ENCODE results near the gene ZNF385D.

Gene ZNF385D

DNA sequence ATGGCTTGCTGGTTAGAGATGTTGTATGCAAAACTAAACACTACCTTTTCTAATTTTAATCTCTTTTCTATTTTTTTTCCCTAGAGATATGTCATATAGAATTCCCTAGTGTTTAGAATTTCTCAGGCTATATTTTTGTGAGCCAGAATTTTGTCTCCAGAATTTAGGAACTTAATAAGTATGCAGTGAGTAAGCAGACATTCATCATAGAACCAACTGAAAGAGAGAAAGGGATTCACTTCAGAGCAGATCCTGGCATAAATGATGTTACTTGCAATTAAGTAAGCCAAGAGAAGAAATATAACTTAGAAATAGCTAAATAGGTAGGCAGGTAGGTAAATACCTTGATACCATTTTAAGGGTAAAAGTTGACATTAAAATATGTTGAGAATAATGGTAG, 288.9 kb downstream of the ZNF385D start:
- H3K4me3 ChIP-seq (ENCODE audit: low read depth in 1 of 2, low read length in 2 of 2) = no peak overlapping the region
- no peak overlapping the region for H3K9ac ChIP-seq (ENCODE audit: low read length)
- no peaks in the 10 kb centered on the region for H3K36me3 ChIP-seq (ENCODE audit: insufficient read depth, low read length)
- no peaks in the 10 kb centered on the region for H3K9me3 ChIP-seq (ENCODE audit: low read length)
- H3K27me3 ChIP-seq (ENCODE audit: control insufficient read depth in 1 of 2, insufficient read depth in 2 of 2, low read length in 2 of 2) = no peaks in the 10 kb centered on the region
- peaks cover 17% of the 10 kb centered on the region for H3K4me1 ChIP-seq (ENCODE audit: insufficient read depth, low read length)
- no peak overlapping the region for H3K27ac ChIP-seq (ENCODE audit: low read depth, low read length)

DNA sequence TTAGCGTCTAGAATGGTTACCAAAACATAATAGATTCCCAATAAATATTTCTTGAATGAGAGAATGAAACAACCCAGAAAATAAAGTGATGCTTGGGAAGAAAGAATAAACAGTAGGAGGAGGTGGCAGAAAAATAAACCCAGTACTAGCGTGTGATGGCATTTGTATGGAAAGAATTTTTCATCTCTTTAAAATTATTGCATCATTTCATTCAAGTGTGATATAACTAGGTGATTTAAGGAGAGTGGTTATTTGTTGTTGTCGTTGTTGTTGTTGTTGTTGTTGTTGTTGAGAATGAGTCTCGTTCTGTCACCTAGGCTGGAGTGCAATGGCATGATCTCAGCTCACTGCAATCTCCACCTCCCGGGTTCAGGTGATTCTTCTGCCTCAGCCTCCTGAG, 293.9 kb downstream of the ZNF385D start:
- Histone ChIP-seq H3K27ac (ENCODE audit: low read depth, low read length) (no peak overlapping the region), H3K27me3 (ENCODE audit: control insufficient read depth in 1 of 2, insufficient read depth in 2 of 2, low read length in 2 of 2) (no peaks in the 10 kb centered on the region), H3K4me3 (ENCODE audit: low read depth in 1 of 2, low read length in 2 of 2) (no peak overlapping the region), H3K4me1 (ENCODE audit: insufficient read depth, low read length) (no peaks in the 10 kb centered on the region), H3K36me3 (ENCODE audit: insufficient read depth, low read length) (no peaks in the 10 kb centered on the region), H3K9ac (ENCODE audit: low read length) (no peak overlapping the region), H3K9me3 (ENCODE audit: low read length) (no peaks in the 10 kb centered on the region)

GRCh38 chr3:21449738-21450137, 301.3 kb downstream of the ZNF385D start:
- no peak overlapping the region for H3K27ac ChIP-seq (ENCODE audit: low read depth, low read length)
- H3K36me3 ChIP-seq (ENCODE audit: insufficient read depth, low read length) = no peaks in the 10 kb centered on the region
- H3K27me3 ChIP-seq (ENCODE audit: control insufficient read depth in 1 of 2, insufficient read depth in 2 of 2, low read length in 2 of 2) = no peaks in the 10 kb centered on the region
- no peaks in the 10 kb centered on the region for H3K9me3 ChIP-seq (ENCODE audit: low read length)
- H3K9ac ChIP-seq (ENCODE audit: low read length) = no peak overlapping the region
- no peak overlapping the region for H3K4me3 ChIP-seq (ENCODE audit: low read depth in 1 of 2, low read length in 2 of 2)
- H3K4me1 ChIP-seq (ENCODE audit: insufficient read depth, low read length) = no peaks in the 10 kb centered on the region

- Histone ChIP-seq H3K27me3 (ENCODE audit: control insufficient read depth in 1 of 2, insufficient read depth in 2 of 2, low read length in 2 of 2) (no peaks in the 10 kb centered on the region), H3K4me3 (ENCODE audit: low read depth in 1 of 2, low read length in 2 of 2) (no peak overlapping the region), H3K4me1 (ENCODE audit: insufficient read depth, low read length) (no peaks in the 10 kb centered on the region), H3K36me3 (ENCODE audit: insufficient read depth, low read length) (no peaks in the 10 kb centered on the region), H3K9me3 (ENCODE audit: low read length) (no peaks in the 10 kb centered on the region), H3K27ac (ENCODE audit: low read depth, low read length) (no peak overlapping the region), H3K9ac (ENCODE audit: low read length) (no peak overlapping the region)
Observed at GRCh38 chr3:21447476-21448151, 303.4 kb downstream of the ZNF385D start.

GRCh38 chr3:21446945-21447475, 304.0 kb downstream of the ZNF385D start:
- no peaks in the 10 kb centered on the region for H3K4me1 ChIP-seq (ENCODE audit: insufficient read depth, low read length)
- no peaks in the 10 kb centered on the region for H3K9me3 ChIP-seq (ENCODE audit: low read length)
- H3K27me3 ChIP-seq (ENCODE audit: control insufficient read depth in 1 of 2, insufficient read depth in 2 of 2, low read length in 2 of 2) = no peaks in the 10 kb centered on the region
- H3K4me3 ChIP-seq (ENCODE audit: low read depth in 1 of 2, low read length in 2 of 2) = no peak overlapping the region
- H3K9ac ChIP-seq (ENCODE audit: low read length) = no peak overlapping the region
- no peak overlapping the region for H3K27ac ChIP-seq (ENCODE audit: low read depth, low read length)
- H3K36me3 ChIP-seq (ENCODE audit: insufficient read depth, low read length) = no peaks in the 10 kb centered on the region

GRCh38 chr3:21446027-21446426, 305.0 kb downstream of the ZNF385D start:
- Histone ChIP-seq H3K9me3 (ENCODE audit: low read length) (no peaks in the 10 kb centered on the region), H3K9ac (ENCODE audit: low read length) (no peak overlapping the region), H3K27me3 (ENCODE audit: control insufficient read depth in 1 of 2, insufficient read depth in 2 of 2, low read length in 2 of 2) (no peaks in the 10 kb centered on the region), H3K4me1 (ENCODE audit: insufficient read depth, low read length) (no peaks in the 10 kb centered on the region), H3K27ac (ENCODE audit: low read depth, low read length) (no peak overlapping the region), H3K4me3 (ENCODE audit: low read depth in 1 of 2, low read length in 2 of 2) (no peak overlapping the region), H3K36me3 (ENCODE audit: insufficient read depth, low read length) (no peaks in the 10 kb centered on the region)

- Histone ChIP-seq H3K9me3 (ENCODE audit: low read length) (no peaks in the 10 kb centered on the region), H3K4me3 (ENCODE audit: low read depth in 1 of 2, low read length in 2 of 2) (no peak overlapping the region)
Observed at GRCh38 chr3:21441821-21442220, 309.2 kb downstream of the ZNF385D start.

GRCh38 chr3:21436835-21437234, 314.2 kb downstream of the ZNF385D start:
- no peak overlapping the region for H3K9ac ChIP-seq (ENCODE audit: low read length)
- H3K4me3 ChIP-seq (ENCODE audit: low read depth in 1 of 2, low read length in 2 of 2) = no peak overlapping the region
- H3K27me3 ChIP-seq (ENCODE audit: control insufficient read depth in 1 of 2, insufficient read depth in 2 of 2, low read length in 2 of 2) = no peaks in the 10 kb centered on the region
- H3K36me3 ChIP-seq (ENCODE audit: insufficient read depth, low read length) = no peaks in the 10 kb centered on the region
- H3K9me3 ChIP-seq (ENCODE audit: low read length) = no peaks in the 10 kb centered on the region
- no peak overlapping the region for H3K27ac ChIP-seq (ENCODE audit: low read depth, low read length)
- no peaks in the 10 kb centered on the region for H3K4me1 ChIP-seq (ENCODE audit: insufficient read depth, low read length)

More at GRCh38 chr3:21441821-21442220, 309.2 kb downstream of the ZNF385D start:
- no peak overlapping the region for H3K9ac ChIP-seq (ENCODE audit: low read length)
- H3K27ac ChIP-seq (ENCODE audit: low read depth, low read length) = no peak overlapping the region
- no peaks in the 10 kb centered on the region for H3K36me3 ChIP-seq (ENCODE audit: insufficient read depth, low read length)
- no peaks in the 10 kb centered on the region for H3K27me3 ChIP-seq (ENCODE audit: control insufficient read depth in 1 of 2, insufficient read depth in 2 of 2, low read length in 2 of 2)
- no peaks in the 10 kb centered on the region for H3K4me1 ChIP-seq (ENCODE audit: insufficient read depth, low read length)

GRCh38 chr3:21435871-21436270, 315.1 kb downstream of the ZNF385D start:
- Histone ChIP-seq H3K9me3 (ENCODE audit: low read length) (no peaks in the 10 kb centered on the region), H3K27ac (ENCODE audit: low read depth, low read length) (no peak overlapping the region)

DNA sequence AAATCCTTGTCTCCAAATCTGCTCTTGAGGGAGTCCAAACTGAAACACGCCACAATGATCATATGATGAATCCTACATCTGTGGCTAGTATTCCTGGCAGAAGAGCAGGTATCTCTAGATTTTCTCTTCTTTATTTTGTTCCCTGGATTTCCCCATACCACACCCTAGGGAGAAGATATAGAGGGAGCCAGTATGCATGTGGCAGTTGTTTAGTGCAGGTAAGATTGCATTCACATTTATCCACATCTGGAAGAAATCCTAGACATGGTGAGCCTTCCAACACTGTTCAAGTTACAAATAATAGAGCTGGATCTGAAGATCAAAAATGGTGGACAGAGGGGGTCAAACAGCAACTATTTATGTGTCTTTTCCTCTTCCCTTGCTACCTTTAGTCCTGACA, 316.7 kb downstream of the ZNF385D start:
- no peak overlapping the region for H3K9ac ChIP-seq (ENCODE audit: low read length)
- no peak overlapping the region for H3K4me3 ChIP-seq (ENCODE audit: low read depth in 1 of 2, low read length in 2 of 2)
- no peak overlapping the region for H3K27ac ChIP-seq (ENCODE audit: low read depth, low read length)
- no peaks in the 10 kb centered on the region for H3K36me3 ChIP-seq (ENCODE audit: insufficient read depth, low read length)
- H3K27me3 ChIP-seq (ENCODE audit: control insufficient read depth in 1 of 2, insufficient read depth in 2 of 2, low read length in 2 of 2) = no peaks in the 10 kb centered on the region
- no peaks in the 10 kb centered on the region for H3K9me3 ChIP-seq (ENCODE audit: low read length)
- H3K4me1 ChIP-seq (ENCODE audit: insufficient read depth, low read length) = no peaks in the 10 kb centered on the region

More at GRCh38 chr3:21435871-21436270, 315.1 kb downstream of the ZNF385D start:
- Histone ChIP-seq H3K9ac (ENCODE audit: low read length) (no peak overlapping the region), H3K4me3 (ENCODE audit: low read depth in 1 of 2, low read length in 2 of 2) (no peak overlapping the region), H3K4me1 (ENCODE audit: insufficient read depth, low read length) (no peaks in the 10 kb centered on the region), H3K36me3 (ENCODE audit: insufficient read depth, low read length) (no peaks in the 10 kb centered on the region), H3K27me3 (ENCODE audit: control insufficient read depth in 1 of 2, insufficient read depth in 2 of 2, low read length in 2 of 2) (no peaks in the 10 kb centered on the region)

GRCh38 chr3:21433751-21434150, 317.3 kb downstream of the ZNF385D start:
- Histone ChIP-seq H3K36me3 (ENCODE audit: insufficient read depth, low read length) (no peaks in the 10 kb centered on the region), H3K4me1 (ENCODE audit: insufficient read depth, low read length) (no peaks in the 10 kb centered on the region), H3K9me3 (ENCODE audit: low read length) (no peaks in the 10 kb centered on the region), H3K4me3 (ENCODE audit: low read depth in 1 of 2, low read length in 2 of 2) (no peak overlapping the region), H3K9ac (ENCODE audit: low read length) (no peak overlapping the region), H3K27me3 (ENCODE audit: control insufficient read depth in 1 of 2, insufficient read depth in 2 of 2, low read length in 2 of 2) (no peaks in the 10 kb centered on the region), H3K27ac (ENCODE audit: low read depth, low read length) (no peak overlapping the region)

DNA sequence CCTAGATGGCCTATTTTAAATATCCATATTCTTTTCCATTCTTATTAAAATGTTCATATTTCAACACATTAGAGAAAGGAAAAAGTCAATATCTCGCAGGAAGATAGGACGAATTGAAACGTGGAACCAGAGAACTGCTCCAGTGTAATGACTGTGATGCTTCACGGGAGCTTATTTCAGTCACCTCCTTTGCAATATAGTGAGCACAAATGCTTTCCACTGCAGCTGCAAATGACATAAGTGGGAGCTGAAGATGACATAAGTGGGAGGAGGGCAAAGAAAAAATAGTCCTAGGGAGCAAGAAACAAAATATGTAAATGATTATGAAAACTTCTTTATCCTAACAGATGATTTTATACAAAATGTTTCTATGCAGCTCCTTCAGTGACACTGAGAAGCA, 324.1 kb downstream of the ZNF385D start:
- H3K27ac ChIP-seq (ENCODE audit: low read depth, low read length) = no peak overlapping the region
- no peaks in the 10 kb centered on the region for H3K9me3 ChIP-seq (ENCODE audit: low read length)
- H3K9ac ChIP-seq (ENCODE audit: low read length) = no peak overlapping the region
- H3K4me3 ChIP-seq (ENCODE audit: low read depth in 1 of 2, low read length in 2 of 2) = no peak overlapping the region
- no peaks in the 10 kb centered on the region for H3K27me3 ChIP-seq (ENCODE audit: control insufficient read depth in 1 of 2, insufficient read depth in 2 of 2, low read length in 2 of 2)
- H3K36me3 ChIP-seq (ENCODE audit: insufficient read depth, low read length) = no peaks in the 10 kb centered on the region
- no peaks in the 10 kb centered on the region for H3K4me1 ChIP-seq (ENCODE audit: insufficient read depth, low read length)
